Neuronal stem cell (in vitro differentiated cells): ENCODE results near the gene WDR5.

Experiments used
- DNase-seq: peaks from one replicate; pipeline ENCODE4 v3.0.0-alpha.2; 2013; ENCODE audit warnings: low spot score
- H2AFZ ChIP-seq: one replicate; pipeline ENCODE4 v1.6.1; 2013; ENCODE audit warnings: mild to moderate bottlenecking, low read length, inconsistent platforms
- H2AK5ac ChIP-seq: 2 replicates; pipeline ENCODE4 v1.6.1; 2013; ENCODE audit warnings: low read depth, mild to moderate bottlenecking, inconsistent platforms, low read length, moderate library complexity, mixed read lengths
- H2BK120ac ChIP-seq: 2 replicates; pipeline ENCODE4 v1.6.1; 2013; ENCODE audit warnings: low read depth, mild to moderate bottlenecking, inconsistent platforms, low read length, moderate library complexity, mixed read lengths
- H2BK12ac ChIP-seq: one replicate; pipeline ENCODE4 v1.6.1; 2013; ENCODE audit warnings: low read length, inconsistent platforms
- H2BK15ac ChIP-seq: 2 replicates; pipeline ENCODE4 v1.6.1; 2013; ENCODE audit warnings: mild to moderate bottlenecking, low read length, inconsistent platforms, mixed read lengths
- H2BK5ac ChIP-seq: one replicate; pipeline ENCODE4 v1.6.1; 2013; ENCODE audit warnings: inconsistent platforms, mild to moderate bottlenecking, low read length, moderate library complexity
- H3K14ac ChIP-seq: one replicate; pipeline ENCODE4 v1.6.1; 2013; ENCODE audit warnings: low read length, inconsistent platforms
- H3K18ac ChIP-seq: 2 replicates; pipeline ENCODE4 v1.6.1; 2013; ENCODE audit warnings: low read length, inconsistent platforms
- H3K23ac ChIP-seq: 2 replicates; pipeline ENCODE4 v1.6.1; 2013; ENCODE audit warnings: low read depth, mild to moderate bottlenecking, mixed read lengths, low read length, inconsistent platforms; ENCODE audit not compliant: poor library complexity
- H3K27ac ChIP-seq: replicated peaks from 3 replicates; pipeline ENCODE4 v1.5.1; 2013; ENCODE audit warnings: low read length, inconsistent platforms
- H3K27me3 ChIP-seq, 3 experiments: 2 replicates each; pipeline ENCODE4 v1.6.1; 2013; ENCODE audit warnings: low read length in 3 of 3, mild to moderate bottlenecking in 2 of 3, inconsistent platforms in 1 of 3, low read depth in 1 of 3, mixed read lengths in 1 of 3, moderate library complexity in 1 of 3; ENCODE audit not compliant: control insufficient read depth in 3 of 3, insufficient read depth in 3 of 3
- H3K36me3 ChIP-seq, 2 donors: replicated peaks in 1 of 2; 2 replicates each; pipeline ENCODE4 v1.6.1; 2013; ENCODE audit warnings: low read length in 2 of 2; ENCODE audit not compliant: control insufficient read depth in 2 of 2, insufficient read depth in 2 of 2
- H3K4ac ChIP-seq: 2 replicates; pipeline ENCODE4 v1.6.1; 2013; ENCODE audit warnings: inconsistent platforms, mild to moderate bottlenecking, low read length, moderate library complexity
- H3K4me1 ChIP-seq, 2 donors: 1 replicate in 1 of 2; 2 replicates in 1 of 2; pipeline ENCODE4 v1.6.1; 2013; ENCODE audit warnings: low read length in 2 of 2, low read depth in 1 of 2; ENCODE audit not compliant: control insufficient read depth in 2 of 2, insufficient read depth in 1 of 2
- H3K4me2 ChIP-seq: one replicate; pipeline ENCODE4 v1.6.1; 2013; ENCODE audit warnings: mild to moderate bottlenecking, low read length, inconsistent platforms; ENCODE audit not compliant: insufficient read depth, poor library complexity, severe bottlenecking
- H3K4me3 ChIP-seq, 2 donors: 2 replicates each; pipeline ENCODE4 v1.5.1; 2013; ENCODE audit warnings: low read length in 2 of 2, mild to moderate bottlenecking in 2 of 2, inconsistent platforms in 1 of 2, moderate library complexity in 1 of 2
- H3K79me1 ChIP-seq: one replicate; pipeline ENCODE4 v1.6.1; 2013; ENCODE audit warnings: low read depth, mild to moderate bottlenecking, inconsistent platforms, low read length, moderate library complexity
- H3K9ac ChIP-seq: one replicate; pipeline ENCODE4 v1.6.1; 2013; ENCODE audit warnings: mild to moderate bottlenecking, low read depth, low read length, inconsistent platforms; ENCODE audit not compliant: poor library complexity
- H3K9me3 ChIP-seq, 2 donors: replicated peaks in 1 of 2; 2 replicates each; pipeline versions ENCODE3 to v1.6.1; 2013; ENCODE audit warnings: low read length in 2 of 2, mild to moderate bottlenecking in 2 of 2, inconsistent platforms in 1 of 2, low read depth in 1 of 2, mixed read lengths in 1 of 2, moderate library complexity in 1 of 2; ENCODE audit not compliant: control insufficient read depth in 2 of 2, insufficient read depth in 1 of 2
- H4K8ac ChIP-seq: one replicate; pipeline ENCODE4 v1.6.1; 2013; ENCODE audit warnings: low read depth, mild to moderate bottlenecking, inconsistent platforms, low read length, moderate library complexity
- H4K91ac ChIP-seq: one replicate; pipeline ENCODE4 v1.6.1; 2013; ENCODE audit warnings: low read length, low read depth, mild to moderate bottlenecking, inconsistent platforms; ENCODE audit not compliant: poor library complexity
- WGBS, 2 donors: extraction: QIAGEN DNeasy Blood & Tissue Kit; methylation state at CpG; one replicate each; pipeline ENCODE4 v1.1.7; 2013; ENCODE audit warnings: missing lambda C conversion rate in 2 of 2, mixed read lengths in 1 of 2; ENCODE audit not compliant: insufficient read length in 2 of 2, insufficient replicate concordance in 1 of 2; ENCODE audit errors: extremely low coverage in 2 of 2; 5-methylcytosine and 5-hydroxymethylcytosine counted together

The WDR5 gene

DNA sequence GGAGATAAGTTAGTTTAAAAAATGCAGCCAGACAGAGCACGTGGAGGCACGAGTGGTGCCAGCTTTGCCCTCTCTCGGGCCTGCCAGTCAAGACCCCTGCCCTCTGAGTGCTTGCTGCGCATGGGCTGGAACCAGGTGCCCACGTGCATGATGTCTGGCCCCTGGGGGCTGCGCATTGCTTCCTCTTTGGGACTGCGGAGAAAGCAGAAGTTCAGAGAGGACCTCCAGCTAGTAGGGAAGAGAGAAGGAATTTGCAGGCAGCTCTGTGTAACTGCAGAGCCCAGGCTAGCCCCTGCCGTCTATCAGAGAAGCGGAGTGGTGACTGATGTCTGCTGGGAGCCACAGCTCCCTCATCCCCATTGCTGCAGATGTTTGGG, 38.2 kb downstream of the WDR5 start:
- DNase-seq: no peak
- H2BK5ac ChIP-seq: peak overlapping the region; percentile 82
- peak overlapping the region; percentile 22 for H2BK12ac ChIP-seq
- H4K8ac ChIP-seq: no peak overlapping the region
- H3K14ac ChIP-seq: peak overlapping the region; percentile 71
- no peak overlapping the region for H3K4me3 ChIP-seq
- no peak overlapping the region for H3K9ac ChIP-seq
- peaks cover 0 to 11% of the 10 kb centered on the region in 2 donors for H3K4me1 ChIP-seq
- no peak overlapping the region for H4K91ac ChIP-seq
- no peak overlapping the region for H2BK120ac ChIP-seq
- H2AK5ac ChIP-seq: peak overlapping the region; percentile 96
- peaks cover 2% of the 10 kb centered on the region for H3K79me1 ChIP-seq
- peak overlapping the region; percentile 76 for H3K4ac ChIP-seq
- H3K27ac ChIP-seq: no peak overlapping the region
- H3K27me3 ChIP-seq: peaks cover 0 to 27% (median 0%) of the 10 kb centered on the region in 3 experiments
- H3K18ac ChIP-seq: peak overlapping the region; percentile 64
- H2BK15ac ChIP-seq: peak overlapping the region; percentile 98
- H3K36me3 ChIP-seq: no peaks in the 10 kb centered on the region
- no peak overlapping the region for H2AFZ ChIP-seq
- H3K9me3 ChIP-seq: peaks cover 0 to 2% of the 10 kb centered on the region in 2 donors
- H3K4me2 ChIP-seq: no peak overlapping the region
- no CpG with 5 or more reads among the region's 9 CpGs for WGBS, 2 donors
- H3K23ac ChIP-seq: peak overlapping the region; percentile 55

DNA sequence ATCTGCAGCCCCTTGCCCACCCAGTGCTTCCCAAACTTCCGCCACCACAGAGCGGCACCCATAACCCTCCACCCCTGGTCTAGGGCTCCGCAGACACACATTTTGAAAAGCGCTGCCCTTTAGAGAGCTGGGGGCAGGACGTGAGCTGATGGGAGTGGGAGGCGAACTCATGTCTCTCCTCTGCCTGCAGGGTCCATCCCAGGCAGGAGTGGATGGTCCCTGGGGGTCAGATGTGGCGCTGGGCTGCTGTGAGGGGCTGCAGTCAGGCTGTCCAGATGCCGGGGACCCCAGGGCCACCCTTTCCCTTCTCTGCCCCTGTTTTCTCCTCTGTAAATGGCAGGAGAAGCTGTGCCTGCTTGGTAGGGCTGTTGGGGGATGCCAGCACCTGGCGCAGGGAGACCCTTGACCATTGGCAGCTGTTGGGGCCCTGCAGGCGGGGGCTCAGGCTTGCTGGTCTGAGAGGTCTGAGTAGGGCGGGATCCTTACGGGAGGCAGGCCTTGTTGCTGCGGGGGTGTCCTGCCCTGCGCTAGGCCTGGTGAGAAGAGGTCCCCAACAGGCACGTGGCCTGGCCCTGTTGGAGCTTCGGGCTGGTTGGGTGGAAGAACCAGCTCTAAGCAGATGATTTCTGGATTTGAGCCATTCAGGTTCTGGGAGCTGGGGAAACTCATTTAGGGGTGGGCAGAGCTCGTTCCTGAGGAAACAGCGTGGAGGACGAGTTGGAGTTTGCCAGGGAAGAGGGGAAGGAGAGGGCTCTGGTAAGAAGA, 38.8 kb downstream of the WDR5 start:
- Histone ChIP-seq H2AK5ac (peak overlapping the region; percentile 96), H4K8ac (peak overlapping the region; percentile 43), H3K18ac (peak overlapping the region; percentile 85), H2AFZ (no peak overlapping the region), H3K4me1 (peaks cover 0 to 11% of the 10 kb centered on the region in 2 donors), H3K27ac (no peak overlapping the region), H2BK120ac (no peak overlapping the region), H3K14ac (peak overlapping the region; percentile 56), H4K91ac (no peak overlapping the region), H3K4me3 (no peak overlapping the region), H3K36me3 (no peaks in the 10 kb centered on the region), H3K4me2 (no peak overlapping the region), H3K79me1 (peaks cover 2% of the 10 kb centered on the region), H3K9me3 (peaks cover 0 to 2% of the 10 kb centered on the region in 2 donors), H2BK5ac (peak overlapping the region; percentile 82), H2BK15ac (peak overlapping the region; percentile 98), H3K4ac (no peak overlapping the region), H3K23ac (peak overlapping the region; percentile 85), H2BK12ac (peak overlapping the region; percentile 84), H3K27me3 (peaks cover 0 to 33% (median 0%) of the 10 kb centered on the region in 3 experiments), H3K9ac (peak overlapping the region; percentile 70)
- no CpG with 5 or more reads among the region's 19 CpGs for WGBS, 2 donors
- no peak for DNase-seq

DNA sequence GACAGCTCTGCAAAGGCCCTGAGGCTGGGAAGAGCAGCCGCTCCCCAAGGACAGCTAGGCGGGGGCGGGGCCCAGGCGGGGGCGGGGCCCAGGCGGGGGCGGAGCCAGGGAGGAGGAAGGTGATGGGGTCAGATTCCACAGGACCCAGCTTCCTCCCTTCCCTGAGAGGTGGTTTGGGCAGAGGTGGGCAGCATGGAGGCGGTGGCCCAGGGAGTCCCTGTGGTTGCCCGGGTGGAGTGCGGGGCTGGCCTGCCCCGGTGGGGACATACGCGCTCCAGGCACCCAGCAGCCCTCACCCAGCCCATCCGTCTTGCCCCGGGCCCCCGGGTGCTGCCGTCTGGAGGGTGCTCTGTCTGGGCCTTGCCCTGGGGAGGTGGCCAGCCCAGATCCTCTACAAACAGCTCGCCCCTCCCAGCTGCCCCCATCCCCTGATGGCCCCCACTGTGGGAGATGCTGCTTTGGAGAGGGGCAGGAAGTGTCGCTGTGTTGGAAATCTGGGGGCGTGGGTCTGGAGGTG, 39.5 kb downstream of the WDR5 start:
- peak overlapping the region; percentile 38 for H3K14ac ChIP-seq
- H4K8ac ChIP-seq: no peak overlapping the region
- H2AK5ac ChIP-seq: peak overlapping the region; percentile 99
- H3K23ac ChIP-seq: peak overlapping the region; percentile 31
- peak overlapping the region; percentile 89 for H3K18ac ChIP-seq
- H2BK15ac ChIP-seq: peak overlapping the region; percentile 11
- peaks cover 0 to 39% (median 0%) of the 10 kb centered on the region in 3 experiments for H3K27me3 ChIP-seq
- peak overlapping the region; percentile 30 for H4K91ac ChIP-seq
- H2AFZ ChIP-seq: no peak overlapping the region
- peak overlapping the region in 1 of 2 donors; percentile 39 for H3K4me3 ChIP-seq
- peaks cover 0 to 11% of the 10 kb centered on the region in 2 donors for H3K4me1 ChIP-seq
- H3K4me2 ChIP-seq: no peak overlapping the region
- H2BK12ac ChIP-seq: peak overlapping the region; percentile 1
- peak overlapping the region; percentile 82 for H2BK5ac ChIP-seq
- peak overlapping the region; percentile 66 for H3K4ac ChIP-seq
- no CpG with 5 or more reads among the region's 20 CpGs for WGBS, 2 donors
- peaks cover 2% of the 10 kb centered on the region for H3K79me1 ChIP-seq
- H3K9ac ChIP-seq: no peak overlapping the region
- no peak overlapping the region for H3K27ac ChIP-seq
- H3K9me3 ChIP-seq: peaks cover 0 to 2% of the 10 kb centered on the region in 2 donors
- H3K36me3 ChIP-seq: no peaks in the 10 kb centered on the region
- no peak overlapping the region for H2BK120ac ChIP-seq
- no peak for DNase-seq
